ENCODE data around the gene CYCS.

Gene CYCS

GRCh38 chr7:25125137-25125946 is at the start of gene CYCS:
Gene CYCS, minus strand, starts transcription at chr7:25125260. Its CDS starts 1,141 bp downstream, at chr7:25124119.
- peak; percentile 99 for DNase-seq

DNA sequence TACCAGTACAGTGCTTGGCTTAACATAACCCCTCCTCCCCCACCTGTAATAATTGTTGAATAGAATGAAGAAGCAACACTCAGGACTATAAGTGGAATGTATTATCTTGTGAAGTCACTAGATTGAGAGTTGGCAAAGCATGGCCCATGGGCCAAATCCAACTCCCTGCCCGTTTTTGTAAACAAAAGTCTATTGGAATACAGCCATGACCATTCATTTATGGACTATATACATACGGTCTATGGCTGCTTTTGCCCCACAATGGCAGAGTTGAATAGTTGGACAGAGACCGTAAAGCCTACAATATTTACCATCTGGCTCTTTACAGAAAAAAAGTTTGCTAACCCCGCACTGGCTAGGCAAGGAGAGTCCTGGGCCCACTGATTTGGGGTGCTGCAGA is 48.1 kb upstream of the CYCS start:
- no peak for DNase-seq

DNA sequence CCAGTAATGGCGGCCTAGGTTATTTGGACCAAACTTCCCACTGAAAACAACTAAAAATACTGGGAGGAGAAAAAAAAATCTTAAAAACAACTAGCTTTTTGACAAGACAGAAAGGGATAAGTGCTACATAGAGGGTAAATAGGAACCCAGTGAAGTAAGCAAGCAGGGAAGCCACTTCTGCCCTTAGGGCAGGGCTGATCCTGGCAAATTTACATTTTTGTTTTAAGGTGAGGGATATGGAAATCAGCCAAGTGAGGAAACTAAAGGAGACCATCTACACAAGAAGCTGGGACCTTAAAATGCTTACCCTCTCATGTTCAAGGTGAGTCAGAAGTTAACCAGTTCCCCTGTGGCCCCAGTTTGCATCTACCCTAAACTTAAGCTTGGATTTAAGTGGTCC is 46.5 kb upstream of the CYCS start:
- no peak for DNase-seq

- DNase-seq = no peak
Measured at GRCh38 chr7:25171071-25171470, 46.0 kb upstream of the CYCS start.

- DNase-seq = no peak
Measured at GRCh38 chr7:25169683-25170082, 44.6 kb upstream of the CYCS start.

DNA sequence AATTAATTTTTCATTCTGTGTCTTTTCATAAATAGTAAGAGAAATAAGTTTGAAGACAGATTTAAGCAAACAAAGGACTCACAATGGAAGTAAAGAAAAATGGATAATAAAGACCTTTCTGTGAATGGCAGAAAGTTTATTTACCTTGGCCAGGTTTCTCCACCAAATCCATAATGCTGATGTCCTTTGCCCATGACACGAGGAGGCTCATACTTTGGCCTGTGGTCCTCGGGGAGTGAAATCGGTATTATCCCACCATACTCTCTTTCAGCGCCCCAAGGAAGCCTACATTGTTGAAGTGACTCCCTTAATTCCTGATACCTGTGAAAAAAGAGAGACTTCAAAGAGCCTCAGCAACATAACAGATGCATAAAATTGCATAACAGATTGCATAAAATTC is 43.1 kb upstream of the CYCS start:
- no peak for DNase-seq

DNA sequence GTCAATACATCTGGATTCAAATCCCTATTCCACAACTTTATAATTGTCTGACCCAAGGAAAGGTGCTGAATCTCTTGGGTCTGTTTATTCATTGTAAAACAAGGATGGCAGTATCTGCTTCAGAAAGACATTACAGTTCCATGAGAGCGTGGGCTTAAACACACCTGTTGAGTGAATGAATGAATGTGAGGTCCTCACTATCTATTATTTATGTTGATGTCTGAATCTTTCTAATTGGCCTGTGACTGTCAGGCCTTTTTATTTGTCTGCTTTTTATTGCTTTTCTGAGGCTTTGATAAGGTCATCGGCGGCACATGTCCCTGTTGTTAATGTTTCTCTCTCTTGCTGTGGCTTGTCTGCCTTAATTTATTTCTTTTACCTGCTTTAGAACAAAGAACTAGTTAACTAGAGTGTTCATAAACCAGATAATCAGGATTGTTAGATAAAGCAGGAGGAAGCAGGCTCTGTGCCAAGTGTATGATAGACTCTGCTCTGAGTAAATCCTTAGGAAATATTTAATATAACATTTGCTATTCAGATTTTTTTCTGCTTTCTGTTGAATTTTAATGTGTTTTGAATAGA is 42.3 kb upstream of the CYCS start:
- no peak for DNase-seq

DNA sequence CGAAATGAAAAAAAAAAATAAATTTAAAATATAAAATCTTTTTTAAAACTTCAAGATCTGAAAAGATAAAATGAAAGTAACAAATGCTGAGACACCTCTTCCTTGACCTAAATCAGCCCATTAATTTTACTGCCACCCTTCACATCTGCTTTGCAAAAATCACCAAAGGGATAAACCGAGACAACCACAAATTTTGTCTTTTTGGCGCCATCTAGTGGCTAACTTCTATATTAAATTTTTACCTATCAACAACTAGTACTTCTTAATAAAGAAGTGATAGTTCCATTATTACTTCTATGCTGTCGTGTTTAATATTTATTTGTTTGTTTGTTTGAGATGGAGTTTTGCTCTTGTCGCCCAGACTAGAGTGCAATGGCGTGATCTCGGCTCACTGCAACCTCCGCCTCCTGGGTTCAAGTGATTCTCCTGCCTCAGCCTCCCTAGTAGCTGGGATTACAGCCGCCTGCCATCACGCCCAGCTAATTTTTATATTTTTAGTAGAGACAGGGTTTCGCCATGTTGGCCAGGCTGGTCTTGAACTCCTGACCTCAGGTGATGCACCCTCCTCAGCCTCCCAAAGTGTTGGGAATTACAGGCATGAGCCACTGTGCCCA is 35.0 kb upstream of the CYCS start:
- peak; percentile 30 for DNase-seq

GRCh38 chr7:25158966-25159365 is 33.9 kb upstream of the CYCS start:
- DNase-seq = no peak

- DNase-seq = no peak
Measured at GRCh38 chr7:25151773-25152172, 26.7 kb upstream of the CYCS start.

- no peak for DNase-seq
Measured at GRCh38 chr7:25149836-25150235, 24.8 kb upstream of the CYCS start.

GRCh38 chr7:25148772-25149575 is 23.9 kb upstream of the CYCS start:
- no peak for DNase-seq

GRCh38 chr7:25143763-25144162 is 18.7 kb upstream of the CYCS start:
- no peak for DNase-seq

GRCh38 chr7:25139536-25139935 is 14.5 kb upstream of the CYCS start:
- DNase-seq = no peak

GRCh38 chr7:25134358-25135010 is 9.4 kb upstream of the CYCS start:
- no peak for DNase-seq

- DNase-seq = no peak
Measured at GRCh38 chr7:25132430-25132829, 7.4 kb upstream of the CYCS start.

DNA sequence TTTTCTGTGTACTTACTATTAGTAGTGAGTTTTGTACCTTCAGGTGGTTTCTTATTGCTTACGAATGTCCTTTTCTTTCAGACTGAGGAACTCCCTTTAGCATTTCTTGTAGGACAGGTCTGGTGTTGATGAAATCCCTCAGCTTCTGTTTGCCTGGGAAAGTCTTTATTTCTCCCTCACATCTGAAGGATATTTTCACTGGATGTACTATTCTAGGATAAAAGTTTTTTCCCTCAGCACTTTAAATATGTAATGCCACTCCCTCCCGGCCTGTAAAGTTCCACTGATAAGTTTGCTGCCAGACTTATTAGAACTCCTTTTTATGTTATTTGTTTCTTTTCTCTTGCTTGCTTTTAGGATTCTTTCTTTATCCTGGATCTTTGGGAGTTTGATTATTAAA is 1.7 kb upstream of the CYCS start:
- no peak for DNase-seq

DNA sequence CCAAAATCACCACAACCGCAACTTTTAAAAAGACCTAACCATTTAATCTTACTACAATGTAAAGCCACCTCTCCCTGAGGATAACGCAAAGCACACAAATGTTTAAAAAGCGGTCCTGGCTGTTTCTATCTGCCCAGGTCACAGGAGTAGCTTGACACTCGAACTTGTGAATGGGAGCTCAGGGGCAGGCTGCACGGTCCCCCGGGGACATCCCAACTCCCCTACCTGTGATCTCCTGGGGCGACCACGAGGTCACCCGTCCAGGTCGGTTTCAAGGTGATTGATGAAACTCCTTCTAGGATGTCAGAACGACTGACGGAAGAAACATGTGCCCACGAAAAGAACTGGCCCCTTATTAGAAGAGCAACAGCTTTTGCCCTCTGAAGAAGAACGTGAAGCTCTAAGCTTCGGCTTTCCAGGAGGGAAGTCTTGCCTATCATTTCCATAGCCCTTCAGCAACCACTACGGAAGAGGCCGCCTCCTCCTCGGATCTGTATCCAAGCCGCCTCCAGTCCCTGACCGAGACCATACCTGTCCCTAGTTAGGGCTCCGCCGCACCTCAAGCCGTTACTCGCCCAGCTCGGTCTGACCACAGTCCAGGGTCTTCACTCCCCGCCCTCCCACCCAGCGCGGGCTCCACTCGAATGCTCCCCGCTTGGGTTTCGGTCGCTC is 459 bp downstream of the CYCS start:
- DNase-seq = no peak

DNA sequence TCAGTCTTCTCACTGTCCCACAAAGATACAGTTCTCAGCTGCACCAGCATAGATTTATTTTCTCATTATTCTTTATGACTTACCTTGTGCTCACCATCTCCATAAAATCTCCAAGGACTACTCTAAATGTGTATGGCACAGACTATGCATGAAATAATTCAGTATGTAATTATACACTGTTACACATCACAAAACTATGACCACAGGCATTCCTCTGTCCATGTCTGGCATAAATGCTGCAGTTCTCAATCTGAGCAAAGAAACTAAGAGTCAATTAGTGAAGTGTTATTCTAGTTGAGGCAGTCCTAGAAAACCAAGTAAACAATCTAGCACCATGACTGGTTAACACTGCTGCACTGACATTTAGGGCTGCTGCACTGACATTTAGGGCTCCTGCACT is 2.7 kb downstream of the CYCS start:
- DNase-seq = no peak

GRCh38 chr7:25121599-25121998 is 3.5 kb downstream of the CYCS start:
- DNase-seq = no peak

DNA sequence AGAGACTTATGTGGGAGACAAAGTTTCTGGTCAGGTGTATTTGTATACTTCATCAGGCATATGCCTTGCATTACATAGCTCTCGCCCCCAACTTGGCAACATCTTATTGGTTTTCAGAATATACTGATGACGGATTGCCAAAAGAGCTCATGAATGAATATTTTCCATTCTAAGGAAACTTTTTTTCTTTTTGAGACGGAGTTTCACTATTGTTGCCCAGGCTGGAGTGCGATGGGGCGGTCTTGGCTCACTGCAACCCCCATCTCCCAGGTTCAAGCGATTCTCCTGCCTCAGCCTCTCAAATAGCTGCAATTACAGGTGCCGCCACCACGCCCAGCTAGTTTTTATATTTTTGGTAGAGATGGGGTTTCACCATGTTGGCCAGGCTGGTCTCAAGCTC is 6.0 kb downstream of the CYCS start:
- no peak for DNase-seq

DNA sequence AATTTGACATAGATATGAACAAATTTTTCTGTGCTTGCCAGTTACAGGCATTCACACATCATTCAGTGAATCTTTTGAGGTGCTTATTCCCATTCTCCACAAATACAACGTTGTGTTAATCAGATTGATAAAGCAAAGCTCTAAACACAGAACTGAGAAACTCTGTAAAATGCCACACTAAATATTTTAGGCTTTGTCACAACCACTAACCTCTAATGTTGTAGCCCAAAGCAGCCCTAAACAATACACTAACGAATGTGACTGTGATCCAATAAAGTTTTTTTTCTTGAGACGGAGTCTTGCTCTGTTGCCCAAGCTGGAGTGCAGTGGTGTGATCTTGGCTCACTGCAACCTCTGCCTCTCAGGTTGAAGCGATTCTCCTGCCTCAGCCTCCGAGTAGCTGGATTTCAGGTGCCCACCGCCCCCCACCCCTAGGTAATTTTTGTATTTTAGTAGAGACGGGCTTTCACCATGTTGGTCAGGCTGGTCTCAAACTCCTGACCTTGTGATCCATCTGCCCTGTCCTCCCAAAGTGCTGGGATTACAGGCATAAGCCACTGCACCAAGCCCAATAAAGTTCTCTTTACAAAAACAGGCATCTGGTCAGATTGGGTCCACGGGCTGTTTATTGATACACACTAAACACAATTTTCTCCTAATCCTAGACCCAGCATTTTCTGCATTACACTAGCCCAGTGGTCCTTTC is 6.9 kb downstream of the CYCS start:
- DNase-seq = no peak

Data from CD4-positive, alpha-beta T cell treated with Interleukin-17A for 4 hours (primary cell).